HG03460 (cell line): ENCODE results near the gene PIN4.
"Not testable (repeated sequence)": the region's sequence is repeated elsewhere in the genome, so short reads cannot be mapped to it uniquely, and the experiment has no call there.

Experiments
- ATAC-seq: cut with Tn5 transposase; IDR thresholded peaks from one replicate; pipeline ENCODE4 v1.9.1; 2021; ENCODE audit not compliant: unreplicated experiment

The PIN4 gene

DNA sequence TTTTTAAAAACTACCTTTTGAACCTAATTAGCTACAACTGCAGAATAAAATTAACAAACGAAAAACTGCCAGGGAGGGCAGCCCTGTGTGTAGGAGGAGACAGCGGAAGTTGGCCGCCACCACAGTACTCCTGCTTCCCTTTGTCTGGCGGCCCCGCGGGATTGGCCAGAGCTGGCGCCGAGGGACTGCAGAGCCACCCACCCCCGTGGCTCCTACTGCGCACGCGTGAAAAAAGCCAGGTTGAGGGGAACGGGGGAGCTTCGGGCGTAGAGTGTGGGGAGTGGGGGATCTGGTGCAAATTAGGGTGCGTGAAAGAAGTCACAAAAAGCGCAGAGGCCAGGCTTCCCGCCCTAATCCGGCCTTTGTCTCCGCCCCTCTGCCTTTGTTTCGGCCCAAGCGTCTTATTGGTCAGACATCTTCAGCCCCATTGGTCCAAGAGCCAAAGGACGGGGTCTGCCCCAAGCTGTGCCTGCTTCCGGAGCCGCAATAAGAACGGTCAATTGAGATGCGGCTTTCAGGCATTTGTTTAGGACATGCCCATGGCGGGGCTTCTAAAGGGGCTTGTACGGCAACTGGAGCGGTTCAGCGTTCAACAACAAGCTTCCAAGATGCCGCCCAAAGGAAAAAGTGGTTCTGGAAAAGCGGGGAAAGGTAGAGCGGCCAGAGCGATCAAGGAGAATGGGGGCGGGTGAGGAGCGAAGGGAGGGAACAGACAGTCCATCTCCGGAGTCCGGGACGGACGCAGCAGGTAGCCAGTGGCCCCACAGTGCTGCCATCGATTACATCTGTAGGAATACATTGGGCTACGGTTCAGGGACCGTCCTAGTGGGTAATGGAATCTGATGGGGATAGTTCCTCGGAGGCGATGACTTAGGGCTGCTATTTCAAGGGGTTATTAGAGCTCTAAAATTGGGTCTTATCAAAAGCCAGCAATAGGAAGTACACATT lies at the start of gene PIN4:
Gene PIN4, plus strand, starts transcription at position 580 of the 948 bp plus-strand sequence. Its CDS starts 29 bp downstream, at position 609.
- peak; percentile 95 for ATAC-seq

DNA sequence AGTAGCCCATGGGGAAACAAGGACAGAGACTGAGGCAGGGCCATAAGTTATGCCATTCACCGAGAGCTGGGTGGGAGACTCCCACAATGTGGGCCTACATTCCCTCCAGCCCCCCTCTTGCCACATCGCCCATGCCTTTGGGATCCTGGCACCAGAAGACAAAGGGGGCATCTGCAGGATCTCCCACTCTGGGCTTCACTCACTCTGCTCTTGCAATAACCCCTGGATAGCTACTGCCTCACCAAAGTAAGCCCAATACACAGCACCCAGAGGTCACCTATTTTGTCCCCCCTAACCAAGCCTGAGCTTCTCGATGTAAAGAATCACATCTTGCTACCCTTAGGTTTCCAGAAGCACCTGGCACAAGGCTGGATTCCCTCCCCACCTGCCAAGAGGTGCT lies 49.1 kb upstream of the PIN4 start:
- no peak for ATAC-seq

DNA sequence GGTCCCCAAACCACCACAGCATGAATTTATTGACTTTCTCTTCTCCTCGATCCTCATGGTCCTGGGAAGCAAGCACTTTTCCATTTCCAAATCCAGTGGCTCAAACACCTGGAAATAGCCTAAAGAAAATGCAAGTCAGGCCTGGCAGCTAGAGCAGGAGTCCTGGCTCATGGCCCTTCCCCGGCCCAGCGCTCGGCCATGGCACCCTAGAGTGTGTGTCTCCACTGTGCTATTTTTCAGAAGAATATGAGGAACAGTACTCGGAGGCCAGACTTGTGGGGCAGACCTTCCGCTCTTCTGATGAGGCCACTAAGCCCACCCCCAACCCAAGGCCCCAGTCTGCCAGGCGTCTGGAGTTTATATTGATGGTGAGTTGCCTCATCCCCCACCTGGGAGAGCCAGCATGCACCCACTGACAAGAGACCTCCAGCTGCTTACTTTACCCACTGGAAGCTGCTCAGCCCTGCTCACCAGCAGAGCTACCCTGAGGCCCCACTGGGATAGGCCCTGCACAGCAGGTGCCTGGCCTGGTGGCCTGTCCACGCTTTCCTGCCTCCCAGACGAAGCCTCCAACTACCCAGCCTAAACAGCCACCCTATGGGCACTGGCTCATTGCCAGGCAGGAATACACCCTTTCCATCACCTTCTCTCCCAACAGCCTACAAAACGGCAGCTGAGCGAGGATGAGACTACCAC lies 47.6 kb upstream of the PIN4 start:
- ATAC-seq, result no peak

DNA sequence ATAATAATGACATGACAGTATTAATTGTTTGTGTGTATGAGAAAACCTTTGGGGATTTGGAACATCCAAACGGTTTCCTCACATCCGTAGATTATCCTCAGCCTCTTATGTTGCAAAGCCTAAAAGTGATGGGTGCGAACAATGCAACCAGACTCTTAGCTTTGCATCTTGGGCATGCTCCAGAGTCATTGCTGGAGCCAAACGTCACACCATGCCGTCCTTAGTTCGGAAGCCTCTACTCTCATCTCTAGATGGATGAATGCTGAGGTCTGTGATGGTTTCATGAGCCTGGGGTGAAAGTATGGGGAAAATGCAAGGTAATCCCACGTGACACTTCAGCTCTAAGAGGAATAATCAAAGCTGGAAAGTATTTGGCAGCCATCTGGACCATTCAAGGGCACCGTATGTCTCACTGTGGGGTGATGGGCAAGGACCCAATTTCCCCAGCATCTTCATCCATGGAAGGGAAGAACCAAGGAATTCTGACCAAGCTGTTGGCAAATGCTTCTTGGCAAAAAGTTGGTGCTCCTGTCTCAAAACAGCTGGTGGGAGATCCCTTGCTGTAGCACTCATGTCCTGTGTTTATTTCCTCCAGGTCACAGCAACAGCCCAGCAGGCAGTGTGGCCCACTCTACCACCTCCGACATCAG lies 43.6 kb upstream of the PIN4 start:
- ATAC-seq, result no peak

DNA sequence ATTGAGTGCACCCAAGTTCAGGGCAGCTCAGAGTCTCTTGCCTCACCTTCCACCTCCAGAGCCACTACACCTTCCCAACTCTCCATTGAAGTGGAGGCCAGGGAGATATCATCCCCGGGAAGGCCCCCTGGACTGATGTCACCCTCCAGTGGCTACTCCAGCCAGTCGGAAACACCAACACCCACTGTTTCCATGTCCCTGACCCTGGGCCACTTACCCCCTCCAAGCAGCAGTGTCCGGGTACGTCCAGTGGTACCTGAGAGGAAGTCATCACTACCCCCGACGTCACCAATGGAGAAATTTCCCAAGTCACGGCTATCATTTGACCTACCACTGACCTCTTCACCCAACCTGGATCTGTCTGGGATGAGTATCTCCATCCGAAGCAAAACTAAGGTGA lies 42.0 kb upstream of the PIN4 start:
- ATAC-seq, result no peak

DNA sequence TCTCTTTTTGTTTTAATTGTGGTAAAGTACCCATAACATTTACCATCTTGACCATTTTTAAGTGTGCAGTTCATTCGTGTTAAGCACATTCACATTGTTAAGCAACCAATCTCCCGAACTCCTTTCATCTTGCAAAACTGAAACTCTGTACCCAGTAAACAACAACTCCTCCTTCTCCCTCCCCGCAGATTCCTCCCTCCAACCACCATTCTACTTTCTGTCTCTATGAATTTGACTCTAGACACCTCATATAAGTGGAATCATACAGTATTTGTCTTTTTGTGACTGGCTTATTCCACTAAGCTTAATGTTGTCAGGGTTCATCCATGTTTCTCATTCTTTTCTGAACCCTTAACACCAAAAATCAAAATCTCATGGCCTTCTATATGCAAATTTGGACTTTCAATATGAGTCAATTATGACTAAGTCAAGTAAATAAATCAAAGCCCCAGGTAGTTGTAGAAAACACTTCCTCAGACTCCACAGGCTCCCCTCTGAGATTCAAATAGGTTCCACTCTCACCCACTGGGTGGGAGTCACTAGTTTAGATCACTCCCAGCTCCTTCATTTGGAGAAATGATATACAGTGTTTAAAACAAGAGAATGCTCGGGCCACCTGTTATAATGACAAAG lies 40.1 kb upstream of the PIN4 start:
- ATAC-seq, result no peak

DNA sequence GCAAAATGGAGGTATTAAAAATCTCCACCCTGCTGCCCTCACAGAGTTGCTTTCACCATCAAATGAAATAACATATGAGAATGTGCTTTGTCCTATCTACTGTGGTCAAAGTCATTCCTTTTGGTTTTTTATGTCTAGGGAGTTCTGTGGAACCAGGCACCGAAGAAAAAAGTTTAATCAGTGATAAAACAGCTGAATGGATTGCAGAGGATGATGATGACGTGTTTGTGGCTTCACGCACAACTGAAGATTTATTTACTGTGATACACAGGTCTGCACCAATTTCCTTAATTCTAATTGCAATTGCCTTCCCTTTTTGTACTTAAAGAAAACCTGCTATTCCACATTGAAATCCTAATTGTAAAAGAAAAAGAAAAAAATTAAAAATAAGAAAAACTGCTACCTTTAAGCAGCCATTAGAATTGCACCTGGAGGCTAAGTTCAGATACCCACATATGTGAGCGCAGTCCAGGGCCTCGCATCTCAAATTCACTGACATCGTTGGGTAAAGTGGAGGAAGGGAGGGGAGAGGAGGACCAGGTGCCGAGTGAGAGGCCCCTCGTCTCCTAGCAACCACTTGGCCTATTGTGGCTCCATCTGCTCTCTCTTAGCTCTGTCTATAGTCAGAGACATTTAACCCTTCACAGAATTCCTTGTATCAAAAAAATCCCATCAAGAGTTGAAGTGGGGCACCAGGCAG lies 39.3 kb upstream of the PIN4 start:
- no peak for ATAC-seq

DNA sequence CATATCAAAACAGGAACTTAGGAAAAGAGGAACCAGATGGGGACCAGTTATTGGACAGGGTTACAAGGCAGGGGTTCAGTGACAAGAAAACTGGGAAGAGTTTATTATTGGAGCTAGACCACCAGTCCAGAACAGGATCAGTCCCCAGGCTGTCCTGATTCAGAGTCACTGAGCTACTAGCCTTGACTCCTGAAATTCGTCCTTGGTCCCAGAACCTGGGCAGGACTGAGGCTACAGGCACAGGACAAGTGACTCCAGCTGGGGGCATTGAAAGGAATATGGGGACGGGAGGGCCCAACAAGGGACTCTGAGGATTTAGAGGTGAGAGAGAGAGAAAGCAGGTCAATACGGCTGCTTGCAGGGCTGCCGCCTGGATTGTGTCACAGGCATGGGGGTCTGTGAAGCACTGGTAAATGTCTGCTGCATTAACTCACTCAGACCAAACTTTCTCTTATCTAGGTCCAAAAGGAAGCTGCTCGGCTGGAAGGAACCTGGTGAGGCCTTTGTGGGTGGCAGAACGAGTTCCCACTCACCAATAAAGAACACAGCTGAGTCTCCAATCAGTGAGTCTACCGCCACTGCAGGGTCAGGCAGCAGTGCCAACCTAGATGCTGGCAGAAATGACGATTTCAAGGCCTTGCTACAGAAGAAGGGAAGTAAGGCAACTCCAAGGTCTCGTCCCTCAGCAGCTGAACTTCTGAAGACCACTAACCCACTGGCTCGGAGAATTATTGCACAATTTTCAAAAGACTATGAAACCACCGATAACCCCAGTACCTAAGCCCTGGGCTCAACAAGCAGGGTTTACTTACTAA lies 38.6 kb upstream of the PIN4 start:
- ATAC-seq, result no peak

DNA sequence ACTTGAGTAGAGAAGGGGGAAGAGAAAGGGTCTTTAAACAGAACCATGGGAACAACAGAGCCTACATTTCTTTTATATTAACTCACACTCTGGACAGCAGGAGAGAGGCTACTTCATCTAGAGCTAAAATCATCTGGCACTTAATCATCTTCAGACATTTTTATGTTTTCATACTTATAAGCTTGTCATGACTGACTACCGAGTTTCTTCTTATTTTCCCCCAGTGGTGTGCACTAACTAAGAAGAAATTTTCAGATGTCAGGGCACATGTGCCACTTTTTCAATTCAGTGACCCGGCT lies 38.0 kb upstream of the PIN4 start:
- ATAC-seq, result no peak

DNA sequence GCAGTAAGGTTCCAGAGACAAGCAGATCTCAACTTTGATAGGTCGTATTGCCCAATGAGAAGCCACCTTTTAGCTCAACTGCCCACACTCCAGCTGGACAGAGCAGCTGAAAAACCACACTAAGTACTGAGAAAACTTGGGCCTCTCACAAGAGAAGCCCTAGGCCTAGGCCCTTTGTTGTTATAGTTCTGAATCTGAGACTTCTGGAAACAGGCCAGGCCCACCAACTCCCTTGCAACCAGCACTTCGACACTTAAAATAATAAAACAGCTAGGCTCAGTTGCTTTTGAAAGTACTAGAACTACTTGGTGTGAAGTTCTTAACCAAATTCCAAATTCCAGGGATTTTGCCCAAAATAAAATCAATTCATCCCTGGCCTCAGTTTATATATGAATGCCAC lies 36.4 kb upstream of the PIN4 start:
- ATAC-seq, result no peak

DNA sequence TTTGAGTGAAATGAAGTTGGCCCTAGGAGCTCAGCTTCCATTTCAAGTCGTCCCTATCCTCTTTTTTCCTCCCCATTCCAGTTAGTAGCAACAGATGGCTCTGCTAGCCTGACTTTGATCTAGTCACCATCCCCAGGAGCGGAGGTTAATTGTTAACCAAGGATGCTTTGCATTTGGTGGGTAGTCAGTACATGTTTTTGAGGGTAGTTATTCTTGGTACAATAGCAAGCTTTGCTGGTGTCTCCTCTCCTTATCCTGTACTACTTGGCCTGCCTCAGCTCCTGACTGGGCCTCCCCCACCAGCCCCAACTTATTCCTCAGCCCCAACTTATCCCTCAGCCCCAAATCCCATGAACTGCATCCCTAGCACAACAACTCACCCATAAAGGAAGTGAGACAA lies 35.0 kb upstream of the PIN4 start:
- ATAC-seq, result no peak

DNA sequence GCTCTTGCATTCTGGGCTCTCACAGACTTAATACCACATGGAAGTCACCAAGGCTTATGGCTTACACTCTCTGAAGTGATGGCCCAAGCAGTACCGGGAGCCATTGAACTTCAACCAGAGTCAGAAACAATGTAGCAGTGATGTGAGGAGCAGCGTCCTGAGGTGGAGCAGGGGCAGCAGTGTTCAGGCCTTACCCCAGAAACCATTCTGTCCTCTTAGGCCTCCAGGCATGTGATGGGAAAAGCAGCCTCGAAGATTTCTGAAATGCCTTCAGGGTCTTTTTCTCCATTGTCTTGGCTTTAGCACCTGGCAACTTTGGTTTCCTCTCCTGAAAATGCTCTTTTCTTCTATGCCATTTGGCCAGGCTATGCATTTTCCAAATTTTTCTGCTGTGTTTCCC lies 22.8 kb upstream of the PIN4 start:
- no peak for ATAC-seq

DNA sequence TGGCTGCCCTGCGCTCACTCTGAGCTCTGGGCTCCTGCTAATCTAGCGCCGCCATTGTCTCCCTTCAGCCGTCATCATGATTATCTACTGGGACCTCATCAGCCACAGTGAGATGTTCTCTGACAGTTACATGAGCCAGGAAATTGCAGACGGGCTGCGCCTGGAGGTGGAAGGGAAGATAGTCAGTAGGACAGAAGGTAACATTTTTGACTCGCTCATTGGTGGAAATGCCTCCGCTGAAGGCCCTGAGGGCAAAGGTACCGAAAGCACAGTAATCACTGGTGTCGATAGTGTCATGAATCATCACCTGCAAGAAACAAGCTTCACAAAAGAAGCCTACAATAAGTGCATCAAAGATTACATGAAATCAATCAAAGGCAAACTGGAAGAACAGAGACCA lies 21.8 kb upstream of the PIN4 start:
- no peak for ATAC-seq

DNA sequence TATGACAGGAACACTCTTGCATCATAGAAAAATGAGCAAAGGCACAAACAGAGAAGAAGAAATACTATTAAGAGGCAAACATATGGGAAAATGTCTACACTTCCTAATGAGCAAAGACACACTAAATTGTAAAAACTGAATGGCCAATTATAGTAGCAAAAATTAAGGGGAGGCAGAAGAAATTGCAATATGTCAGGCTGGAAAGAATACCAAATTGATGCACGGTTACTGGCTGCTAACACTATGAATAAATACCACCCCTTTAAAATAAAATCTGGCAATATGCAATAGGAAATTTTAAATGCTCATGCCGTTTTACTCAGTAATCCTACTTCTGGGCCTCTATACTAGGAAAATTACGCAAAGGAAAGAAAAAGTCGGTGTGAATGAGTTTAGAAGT lies 16.0 kb upstream of the PIN4 start:
- no peak for ATAC-seq

DNA sequence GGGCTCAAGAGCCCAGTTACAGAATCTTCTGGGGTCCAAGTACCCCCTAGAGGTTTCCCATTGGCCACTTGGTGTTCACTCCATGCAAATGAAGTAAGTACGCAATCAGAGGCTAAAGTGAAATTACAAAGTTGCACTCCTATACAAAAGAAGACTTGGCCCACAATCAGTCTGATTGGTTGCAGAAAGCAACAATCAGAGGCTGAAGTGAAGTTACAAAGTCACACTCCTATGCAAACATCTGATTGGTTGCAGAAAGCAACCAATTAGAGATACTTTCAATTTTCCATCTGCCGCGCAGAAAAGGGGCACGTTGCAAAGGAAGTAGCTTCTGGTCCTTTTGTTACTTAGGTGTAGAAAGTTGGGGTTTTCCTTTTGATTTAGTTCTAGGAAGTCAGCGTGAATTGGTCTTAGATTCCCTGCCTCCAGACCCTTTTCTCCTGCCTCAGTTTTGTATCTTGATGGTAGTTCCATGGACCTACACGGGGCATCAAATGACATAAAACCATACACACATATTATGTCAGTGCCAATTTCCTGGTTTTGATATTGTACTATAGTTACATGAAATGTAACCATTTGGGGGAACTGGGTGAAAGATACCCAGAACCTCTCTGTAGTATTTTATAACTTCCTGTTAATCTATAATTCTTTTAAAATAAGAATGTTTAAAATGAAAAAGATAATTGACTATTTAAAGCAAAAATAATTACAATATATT lies 12.4 kb upstream of the PIN4 start:
- no peak for ATAC-seq

DNA sequence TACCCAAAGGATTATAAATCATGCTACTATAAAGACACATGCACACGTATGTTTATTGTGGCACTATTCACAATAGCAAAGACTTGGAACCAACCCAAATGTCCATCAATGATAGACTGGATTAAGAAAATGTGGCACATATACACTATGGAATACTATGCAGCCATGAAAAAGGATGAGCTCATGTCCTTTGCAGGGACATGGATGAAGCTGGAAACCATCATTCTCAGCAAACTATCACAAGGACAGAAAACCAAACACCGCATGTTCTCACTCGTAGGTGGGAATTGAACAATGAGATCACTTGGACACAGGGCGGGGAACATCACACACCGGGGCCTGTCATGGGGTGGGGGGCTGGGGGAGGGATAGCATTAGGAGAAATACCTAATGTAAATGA lies 5.3 kb upstream of the PIN4 start:
- ATAC-seq, result not testable (repeated sequence)

DNA sequence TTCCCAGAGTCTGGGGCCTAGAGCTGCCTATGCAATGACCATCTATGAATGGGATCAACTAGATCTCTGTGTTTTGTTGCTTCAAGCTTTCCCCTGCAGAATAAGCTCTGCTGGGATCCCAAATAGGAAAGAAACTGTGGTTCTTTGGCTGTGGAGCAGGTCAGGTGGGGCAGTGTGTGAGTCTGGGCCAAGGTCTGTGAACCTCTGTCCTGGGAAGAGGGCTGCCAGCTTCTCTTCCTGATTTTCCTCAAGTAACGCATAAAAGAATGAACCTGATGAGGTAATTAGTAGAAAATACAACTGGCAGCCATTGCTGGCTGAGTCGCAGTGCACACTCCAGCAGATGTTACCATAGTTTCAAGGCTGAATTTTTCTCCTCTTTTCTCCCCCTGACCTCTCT lies 4.6 kb upstream of the PIN4 start:
- ATAC-seq, result no peak

DNA sequence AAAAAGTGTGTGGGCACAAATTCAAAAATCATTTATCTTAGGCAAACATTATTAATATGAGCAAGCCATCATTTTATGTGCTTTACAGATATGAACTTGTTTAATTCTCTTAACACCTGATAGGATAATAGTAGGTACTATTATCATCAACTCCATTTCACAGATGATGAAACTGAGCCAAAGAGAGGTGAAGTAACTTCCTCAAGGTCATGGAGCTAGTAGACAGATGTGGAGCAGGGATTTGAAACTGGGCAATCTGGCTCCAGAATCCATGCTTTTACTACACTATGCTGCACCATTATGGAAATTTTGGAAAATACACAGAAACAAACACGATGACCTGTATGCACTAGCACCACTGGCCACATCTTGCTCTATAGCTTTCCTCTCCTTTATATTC lies 1.0 kb upstream of the PIN4 start:
- ATAC-seq, result no peak

DNA sequence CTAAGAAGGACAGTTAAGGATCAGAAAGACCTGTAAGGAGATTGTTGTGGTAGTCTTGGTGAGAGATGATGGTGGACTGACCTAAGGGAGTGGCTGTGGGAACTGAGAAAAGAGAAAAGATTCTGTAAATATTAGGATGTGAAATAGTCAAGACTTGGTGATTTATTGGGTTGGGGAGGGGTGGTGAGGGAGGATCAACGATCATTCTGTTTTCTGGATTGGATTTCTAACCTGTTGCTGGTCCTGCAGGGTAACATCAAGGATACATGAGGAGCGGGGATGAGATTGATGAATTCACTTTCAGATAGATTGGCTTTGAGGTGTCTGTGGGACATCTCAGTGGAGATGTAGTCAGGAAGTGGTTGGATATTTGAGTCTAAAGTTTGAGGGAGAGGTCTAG lies 1.4 kb downstream of the PIN4 start:
- no peak for ATAC-seq
